Spinal cord (tissue), 10 donors: ENCODE results near the gene DHX40. TPM values are rescaled to one million over a fixed set of nuclear protein-coding genes. Genes with fewer than 3 reads are reported as not detected.
A peak's percentile ranks its signal among the peaks of the same experiment; 100 is the strongest.
"Not testable (repeated sequence)": the region's sequence is repeated elsewhere in the genome, so short reads cannot be mapped to it uniquely, and the experiment has no call there.

Experiments
- DNase-seq, 6 donors: peaks; one replicate each; pipeline versions ENCODE4 v3.0.0 to v3.0.0-alpha.2; 2013 to 2015; ENCODE audit warnings: low spot score in 6 of 6, low read depth in 4 of 6
- H3K27ac ChIP-seq: one replicate; pipeline ENCODE4 v1.5.1; 2013; ENCODE audit warnings: low read depth, low read length, control low read depth
- H3K27me3 ChIP-seq: one replicate; pipeline ENCODE4 v1.6.1; 2013; ENCODE audit warnings: low read length; ENCODE audit not compliant: control insufficient read depth, insufficient read depth
- H3K36me3 ChIP-seq: one replicate; pipeline ENCODE4 v1.6.1; 2013; ENCODE audit warnings: low read length; ENCODE audit not compliant: control insufficient read depth, insufficient read depth
- H3K4me1 ChIP-seq: one replicate; pipeline ENCODE4 v1.6.1; 2013; ENCODE audit warnings: low read length; ENCODE audit not compliant: control insufficient read depth, insufficient read depth
- H3K4me3 ChIP-seq: one replicate; pipeline ENCODE4 v1.5.1; 2013; ENCODE audit warnings: low read depth, low read length, control low read depth
- H3K9me3 ChIP-seq: one replicate; pipeline ENCODE4 v1.6.1; 2013; ENCODE audit warnings: low read length; ENCODE audit not compliant: control insufficient read depth, insufficient read depth
- WGBS: methylation state at CpG from one replicate; pipeline ENCODE4 v1.1.5; 2013; ENCODE audit warnings: missing lambda C conversion rate; ENCODE audit not compliant: insufficient coverage; 5-methylcytosine and 5-hydroxymethylcytosine counted together
- long read RNA-seq, 4 donors: transcript quantifications; one replicate each; lab custom pipeline, GENCODE V29; 2026
- polyA plus RNA-seq, 2 donors: library from polyadenylated mRNA; unstranded; fragments of 120-200 nt; gene quantifications; one replicate each; pipeline ENCODE4 v1.2.1, GENCODE V29; 2013; ENCODE audit not compliant: insufficient read length in 2 of 2
- total RNA-seq, 2 donors: library from RNA; depleted of rRNA in 1 of 2; stranded (reverse); fragments of 120-200 nt in 1 of 2; fragments of >200 nt in 1 of 2; gene quantifications; one replicate each; pipeline versions ENCODE4 v1.2.3 to v1.2.4, GENCODE V29; 2013 to 2014
- donor health status: healthy.

Gene DHX40
- total RNA-seq (10 to 100 TPM; 65.7 to 74.7 TPM), polyA plus RNA-seq (10 to 100 TPM; 43.9 to 56.4 TPM)
- long read RNA-seq, donor 1, transcript DHX40-201 (18 exons, 3,660 nt): major isoform, 8 of 8 reads
- long read RNA-seq, donor 1, partial matches to known transcripts: 0 of 8 reads
- long read RNA-seq, donor 1, other reads (novel, unspliced or antisense): 0 of 8 reads
- long read RNA-seq, donor 2, partial matches to known transcripts: 0 of 2 reads
- long read RNA-seq, donor 2, other reads (novel, unspliced or antisense): 0 of 2 reads
- long read RNA-seq, donor 3, transcript DHX40-201 (18 exons, 3,660 nt): major isoform, 8 of 13 reads
- long read RNA-seq, donor 3, partial matches to known transcripts: 5 of 13 reads
- long read RNA-seq, donor 3, other reads (novel, unspliced or antisense): 0 of 13 reads
- long read RNA-seq, donor 4, transcript DHX40-201 (18 exons, 3,660 nt): major isoform, 9 of 16 reads
- long read RNA-seq, donor 4, partial matches to known transcripts: 6 of 16 reads
- long read RNA-seq, donor 4, other reads (novel, unspliced or antisense): 0 of 16 reads

- peak; percentile 86 to 99 (median 90) for DNase-seq
- Histone ChIP-seq H3K9me3 (peaks cover 2% of the 10 kb centered on the region), H3K36me3 (no peaks in the 10 kb centered on the region), H3K27me3 (no peaks in the 10 kb centered on the region), H3K4me3 (peak within 1 kb of the TSS; percentile 96), H3K27ac (peak within 1 kb of the TSS; percentile 95), H3K4me1 (peaks cover 4% of the 10 kb centered on the region)
- 6% methylated on average over 62 of the region's 62 CpGs for WGBS
Measured at GRCh38 chr17:59565171-59565958, at the start of gene DHX40. DHX40 (plus strand) TSS chr17:59565610; CDS start chr17:59565672, 62 bp downstream.

GRCh38 chr17:59516451-59516850 lies 49.0 kb upstream of the DHX40 start:
- H3K27me3 ChIP-seq: no peaks in the 10 kb centered on the region
- no peak overlapping the region for H3K27ac ChIP-seq
- 92% methylated on average over 2 of the region's 2 CpGs for WGBS
- DNase-seq: no peak
- no peak overlapping the region for H3K4me3 ChIP-seq
- no peaks in the 10 kb centered on the region for H3K9me3 ChIP-seq
- peaks cover 2% of the 10 kb centered on the region for H3K4me1 ChIP-seq
- H3K36me3 ChIP-seq: no peaks in the 10 kb centered on the region

- Histone ChIP-seq H3K27me3 (no peaks in the 10 kb centered on the region), H3K4me3 (no peak overlapping the region), H3K36me3 (no peaks in the 10 kb centered on the region), H3K4me1 (peaks cover 2% of the 10 kb centered on the region), H3K27ac (no peak overlapping the region), H3K9me3 (no peaks in the 10 kb centered on the region)
- no CpG with 5 or more reads among the region's 2 CpGs for WGBS
- DNase-seq: no peak
Measured at GRCh38 chr17:59519132-59519531, 46.3 kb upstream of the DHX40 start.

GRCh38 chr17:59520251-59520650 lies 45.2 kb upstream of the DHX40 start:
- Histone ChIP-seq H3K9me3 (no peaks in the 10 kb centered on the region), H3K27ac (no peak overlapping the region), H3K27me3 (no peaks in the 10 kb centered on the region), H3K36me3 (no peaks in the 10 kb centered on the region), H3K4me1 (no peaks in the 10 kb centered on the region), H3K4me3 (no peak overlapping the region)
- DNase-seq: no peak
- WGBS: 66% methylated on average over 5 of the region's 5 CpGs

GRCh38 chr17:59521465-59522126 lies 43.8 kb upstream of the DHX40 start:
- Histone ChIP-seq H3K27me3 (no peaks in the 10 kb centered on the region), H3K4me1 (no peaks in the 10 kb centered on the region), H3K4me3 (no peak overlapping the region), H3K36me3 (no peaks in the 10 kb centered on the region), H3K27ac (no peak overlapping the region), H3K9me3 (no peaks in the 10 kb centered on the region)
- DNase-seq: peak in 2 of 6 donors; percentile 62 to 65
- WGBS: 65% methylated on average over 9 of the region's 12 CpGs

- not testable (repeated sequence) for H3K27me3 ChIP-seq, H3K9me3 ChIP-seq, H3K4me1 ChIP-seq, DNase-seq, H3K4me3 ChIP-seq, H3K27ac ChIP-seq, H3K36me3 ChIP-seq
- WGBS: 56% methylated on average over 1 of the region's 3 CpGs
Measured at GRCh38 chr17:59524930-59525329, 40.5 kb upstream of the DHX40 start.

GRCh38 chr17:59525668-59526067 lies 39.7 kb upstream of the DHX40 start:
- H3K4me3 ChIP-seq: no peak overlapping the region
- no peak overlapping the region for H3K27ac ChIP-seq
- DNase-seq: no peak
- H3K9me3 ChIP-seq: no peaks in the 10 kb centered on the region
- no peaks in the 10 kb centered on the region for H3K27me3 ChIP-seq
- WGBS: no CpG with 5 or more reads among the region's 2 CpGs
- no peaks in the 10 kb centered on the region for H3K36me3 ChIP-seq
- no peaks in the 10 kb centered on the region for H3K4me1 ChIP-seq

- Histone ChIP-seq H3K36me3 (no peaks in the 10 kb centered on the region), H3K27me3 (no peaks in the 10 kb centered on the region), H3K4me3 (no peak overlapping the region), H3K9me3 (no peaks in the 10 kb centered on the region), H3K4me1 (no peaks in the 10 kb centered on the region), H3K27ac (no peak overlapping the region)
- no peak for DNase-seq
- 83% methylated on average over 1 of the region's 2 CpGs for WGBS
Measured at GRCh38 chr17:59526451-59526850, 39.0 kb upstream of the DHX40 start.

- DNase-seq: no peak
- H3K4me1 ChIP-seq: no peaks in the 10 kb centered on the region
- WGBS: 96% methylated on average over 5 of the region's 6 CpGs
- no peak overlapping the region for H3K27ac ChIP-seq
- no peak overlapping the region for H3K4me3 ChIP-seq
- no peaks in the 10 kb centered on the region for H3K27me3 ChIP-seq
- H3K36me3 ChIP-seq: no peaks in the 10 kb centered on the region
- no peaks in the 10 kb centered on the region for H3K9me3 ChIP-seq
Measured at GRCh38 chr17:59527325-59527917, 38.0 kb upstream of the DHX40 start.
